WTC11 (cell line): ENCODE data around the gene CORO6. TPM values are rescaled to one million over a fixed set of nuclear protein-coding genes. Genes with fewer than 3 reads are reported as not detected.
A peak's percentile ranks its signal among the peaks of the same experiment; 100 is the strongest.

Source experiments
- ATAC-seq: fragments of 200-7000 bp; cut with Tn5 transposase; 2 replicates; pipeline ENCODE4 v1.10.0; 2021; ENCODE audit warnings: mild to moderate bottlenecking, moderate library complexity
- CTCF ChIA-PET: fragments of 300-600 bp; sonication (Branson Sonifier 250); formaldehyde crosslinking; loops from one replicate; lab custom pipeline; 2021; ENCODE audit warnings: antibody characterized with exemption; lab: Charles Lee
- POLR2A ChIA-PET: fragments of 350-600 bp; sonication (Branson Sonifier 250); formaldehyde crosslinking; loops from one replicate; lab custom pipeline; 2021; ENCODE audit warnings: antibody characterized with exemption; lab: Charles Lee
- DNase-seq: peaks from one replicate; pipeline ENCODE4 v3.0.0; 2021; ENCODE audit warnings: low spot score
- H3K27ac Mint-ChIP-seq: 2 replicates; pipeline ENCODE4 v1.8.0; 2021; ENCODE audit warnings: mixed read lengths
- H3K27me3 Mint-ChIP-seq: 2 replicates; pipeline ENCODE4 v1.8.0; 2021; ENCODE audit warnings: low read depth, mild to moderate bottlenecking, moderate library complexity, mixed read lengths
- H3K36me3 Mint-ChIP-seq: 2 replicates; pipeline ENCODE4 v1.8.0; 2021; ENCODE audit warnings: mixed read lengths
- H3K4me1 Mint-ChIP-seq: 2 replicates; pipeline ENCODE4 v1.8.0; 2022; ENCODE audit warnings: mixed read lengths
- H3K4me3 Mint-ChIP-seq: 2 replicates; pipeline ENCODE4 v1.8.0; 2021; ENCODE audit warnings: mild to moderate bottlenecking, moderate library complexity, mixed read lengths
- H3K9me3 Mint-ChIP-seq: 2 replicates; pipeline ENCODE4 v1.8.0; 2021; ENCODE audit warnings: mixed read lengths
- ATF1 ChIP-seq: sonication (generic); formaldehyde crosslinking; IDR thresholded peaks from 2 replicates; pipeline ENCODE4 v1.8.1; 2023; ENCODE audit warnings: mild to moderate bottlenecking, moderate library complexity, missing genetic modification reagents
- CREM ChIP-seq: sonication (generic); formaldehyde crosslinking; IDR thresholded peaks from 2 replicates; pipeline ENCODE4 v1.8.1; 2022; ENCODE audit warnings: mild to moderate bottlenecking, missing genetic modification reagents, moderate library complexity
- ESRRA ChIP-seq: sonication (generic); formaldehyde crosslinking; IDR thresholded peaks from 2 replicates; pipeline ENCODE4 v1.8.1; 2022; ENCODE audit warnings: mild to moderate bottlenecking, missing genetic modification reagents, borderline replicate concordance
- IRF2 ChIP-seq: sonication (generic); formaldehyde crosslinking; IDR thresholded peaks from 2 replicates; pipeline ENCODE4 v1.8.0; 2022; ENCODE audit warnings: low read depth, missing genetic modification reagents, borderline replicate concordance
- MLX ChIP-seq: sonication (generic); formaldehyde crosslinking; IDR thresholded peaks from 2 replicates; pipeline ENCODE4 v1.8.1; 2023; ENCODE audit warnings: mild to moderate bottlenecking, missing genetic modification reagents, moderate library complexity
- NFYB ChIP-seq: sonication (generic); formaldehyde crosslinking; conservative IDR thresholded peaks from 2 replicates; pipeline ENCODE4 v1.8.0; 2022; ENCODE audit warnings: low read depth, missing genetic modification reagents
- PRDM15 ChIP-seq: sonication (generic); formaldehyde crosslinking; IDR thresholded peaks from 2 replicates; pipeline ENCODE4 v1.8.0; 2022; ENCODE audit warnings: missing genetic modification reagents
- RELA ChIP-seq: sonication (generic); formaldehyde crosslinking; IDR thresholded peaks from 2 replicates; pipeline ENCODE4 v1.8.1; 2022; ENCODE audit warnings: missing genetic modification reagents, mild to moderate bottlenecking, borderline replicate concordance
- RORB ChIP-seq: fragments of 250-450 bp; sonication (Bioruptor Pico); IDR thresholded peaks from 2 replicates; pipeline ENCODE4 v1.9.0; 2021; ENCODE audit warnings: mild to moderate bottlenecking
- SMAD3 ChIP-seq: sonication (generic); formaldehyde crosslinking; IDR thresholded peaks from 2 replicates; pipeline ENCODE4 v1.8.0; 2022; ENCODE audit warnings: missing genetic modification reagents, mild to moderate bottlenecking, borderline replicate concordance
- SMAD4 ChIP-seq: sonication (generic); formaldehyde crosslinking; IDR thresholded peaks from 2 replicates; pipeline ENCODE4 v1.8.0; 2022; ENCODE audit warnings: mild to moderate bottlenecking, missing genetic modification reagents
- TCF7 ChIP-seq: sonication (generic); formaldehyde crosslinking; IDR thresholded peaks from 2 replicates; pipeline ENCODE4 v1.8.0; 2022; ENCODE audit warnings: mild to moderate bottlenecking, low read depth, missing genetic modification reagents, moderate library complexity
- USF1 ChIP-seq: sonication (generic); formaldehyde crosslinking; IDR thresholded peaks from 2 replicates; pipeline ENCODE4 v1.8.0; 2022; ENCODE audit warnings: mild to moderate bottlenecking, missing genetic modification reagents
- USF2 ChIP-seq: sonication (generic); formaldehyde crosslinking; IDR thresholded peaks from 2 replicates; pipeline ENCODE4 v1.8.1; 2023; ENCODE audit warnings: mild to moderate bottlenecking, missing genetic modification reagents, moderate library complexity
- ZBTB43 ChIP-seq: sonication (generic); formaldehyde crosslinking; IDR thresholded peaks from 2 replicates; pipeline ENCODE4 v1.8.1; 2023; ENCODE audit warnings: mild to moderate bottlenecking, missing genetic modification reagents
- ZNF263 ChIP-seq: sonication (generic); formaldehyde crosslinking; IDR thresholded peaks from 2 replicates; pipeline ENCODE4 v1.8.1; 2022; ENCODE audit warnings: low read depth, mild to moderate bottlenecking, moderate library complexity, missing genetic modification reagents
- ZNF317 ChIP-seq: sonication (generic); formaldehyde crosslinking; IDR thresholded peaks from 2 replicates; pipeline ENCODE4 v1.8.1; 2023; ENCODE audit warnings: low read depth, mild to moderate bottlenecking, moderate library complexity, missing genetic modification reagents, borderline replicate concordance
- ZNF532 ChIP-seq: fragments of 250-450 bp; sonication (Bioruptor Pico); IDR thresholded peaks from 2 replicates; pipeline ENCODE4 v1.9.0; 2021; ENCODE audit warnings: mild to moderate bottlenecking, borderline replicate concordance
- ZNF671 ChIP-seq: fragments of 250-450 bp; sonication (Bioruptor Pico); IDR thresholded peaks from 2 replicates; pipeline ENCODE4 v1.8.0; 2021; ENCODE audit warnings: mild to moderate bottlenecking
- total RNA-seq: library from RNA; stranded (reverse); gene quantifications from 3 replicates; pipeline ENCODE4 v1.2.3, GENCODE V29; 2021

The CORO6 gene
- total RNA-seq, 1 experiment from 2014 or later, result 8.9 TPM

GRCh38 chr17:29667969-29668368 is 45.3 kb upstream of the CORO6 start:
- DNase-seq (no peak), ATAC-seq (peak; percentile 32; the same call in 1 of the 2 replicates)
- no peaks in the 10 kb centered on the region for H3K9me3 Mint-ChIP-seq
- CTCF ChIA-PET, result interaction anchor here (1.0 to 1.4 kb wide), 2 partner anchors 29 to 50 kb away, joined by 3 to 4 read pairs; no protein-coding TSS in a partner anchor
- H3K4me3 Mint-ChIP-seq, result no peak overlapping the region
- no peaks in the 10 kb centered on the region for H3K27me3 Mint-ChIP-seq
- POLR2A ChIA-PET, result no interaction called here
- H3K27ac Mint-ChIP-seq, result no peak overlapping the region
- H3K36me3 Mint-ChIP-seq, result peaks cover 3% of the 10 kb centered on the region; the same call in 1 of the 2 replicates
- H3K4me1 Mint-ChIP-seq, result peaks cover 11% of the 10 kb centered on the region
- TF ChIP-seq ZNF532 (no peak), RORB (CRISPR knock-in tag) (no peak), NFYB (no peak), PRDM15 (no peak), USF2 (CRISPR knock-in tag) (no peak), ATF1 (CRISPR knock-in tag) (no peak), IRF2 (CRISPR knock-in tag) (no peak), ESRRA (no peak), RELA (CRISPR knock-in tag) (no peak), ZBTB43 (CRISPR knock-in tag) (no peak), SMAD3 (CRISPR knock-in tag) (no peak), ZNF671 (CRISPR knock-in tag) (no peak)

- Mint-ChIP-seq H3K4me1 (peaks cover 11% of the 10 kb centered on the region), H3K27me3 (no peaks in the 10 kb centered on the region), H3K4me3 (no peak overlapping the region), H3K27ac (no peak overlapping the region), H3K9me3 (no peaks in the 10 kb centered on the region), H3K36me3 (peaks cover 6% of the 10 kb centered on the region; the same call in 1 of the 2 replicates)
- DNase-seq (no peak), ATAC-seq (no peak)
- POLR2A ChIA-PET, result no interaction called here
- CTCF ChIA-PET, result no interaction called here
- TF ChIP-seq TCF7 (CRISPR knock-in tag) (no peak), USF1 (no peak), PRDM15 (no peak), CREM (CRISPR knock-in tag) (no peak), MLX (no peak), ZNF317 (no peak), ZNF263 (CRISPR knock-in tag) (no peak), SMAD4 (CRISPR knock-in tag) (no peak)
These were observed 42.7 kb upstream of the CORO6 start for GRCh38 chr17:29665481-29665810.
